ENCODE data around the gene KRT12.

DNA sequence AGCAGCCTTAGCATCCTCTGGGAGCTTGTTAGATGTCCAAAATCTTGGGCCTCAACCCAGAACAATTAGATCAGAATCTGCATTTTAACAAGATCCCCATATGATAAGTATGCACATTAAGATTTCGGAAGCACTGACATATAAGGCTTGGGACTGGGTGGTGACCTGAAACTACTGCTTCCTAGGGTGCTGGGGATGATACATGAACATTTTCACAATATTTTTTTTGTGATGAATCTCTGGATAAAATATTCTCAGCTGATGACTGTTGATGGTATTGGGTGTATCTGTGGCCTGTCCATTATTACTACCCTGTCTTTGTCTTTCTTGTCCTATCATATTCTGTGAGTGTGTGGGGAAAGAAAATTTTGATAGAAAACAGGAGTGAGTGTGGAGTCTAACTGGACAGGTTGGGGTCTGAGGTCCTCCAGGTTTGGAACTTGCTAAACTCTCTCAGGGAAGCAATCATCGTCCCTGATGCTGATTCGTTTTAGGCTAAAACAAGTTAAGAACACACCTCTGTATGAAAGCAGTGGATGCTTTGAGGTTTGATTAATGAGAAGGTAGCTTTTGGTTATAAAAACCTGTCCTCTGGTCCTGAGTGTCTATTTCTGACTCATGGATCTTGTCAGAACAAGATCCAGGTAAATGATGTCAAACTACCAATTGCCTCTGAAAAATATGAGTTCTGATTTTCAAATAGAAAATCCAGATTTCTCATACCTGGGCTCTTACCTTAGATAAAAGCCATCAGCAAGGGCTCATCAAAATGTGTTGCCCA, 47.2 kb upstream of the KRT12 start:
- TF ChIP-seq POLR2A (IDR thresholded peaks at IDR 0.05) (no peak), POLR2AphosphoS5 (IDR thresholded peaks at IDR 0.05; ENCODE audit: insufficient read depth in 1 of 2, low read depth in 1 of 2) (no peak), CTCF (IDR thresholded peaks at IDR 0.05) (no peak)
